ENCODE data around the gene COL6A3. TPM values are rescaled to one million over a fixed set of nuclear protein-coding genes. Genes with fewer than 3 reads are reported as not detected.

Gene COL6A3
- total and polyA plus RNA-seq, 9 of the 15 experiments (the other 6 are each of a cell fraction or from before 2014, with no cell fraction given), result 0.07 to 4.1 (median 1.5) TPM

- Histone ChIP-seq H3K9ac (ENCODE audit: insufficient read depth in 1 of 2, low read depth in 2 of 2, low read length in 2 of 2) (no peak overlapping the region), H3K4me3 (no peak overlapping the region), H3K27me3 (ENCODE audit: control insufficient read depth in 2 of 2, insufficient read depth in 2 of 2, low read length in 2 of 2) (peaks cover 0 to 42% of the 10 kb centered on the region in 2 experiments; a peak in 4 of 5 replicates), H3K4me1 (replicated peaks in 1 of 2; ENCODE audit: control insufficient read depth in 2 of 2, insufficient read depth in 2 of 2, low read length in 2 of 2) (no peaks in the 10 kb centered on the region), H3K9me3 (replicated peaks; ENCODE audit: control insufficient read depth, insufficient read depth, low read depth, low read length) (no peaks in the 10 kb centered on the region), H3K4me2 (ENCODE audit: insufficient read depth, low read length) (no peak overlapping the region), H3K27ac (ENCODE audit: extremely low read depth, low read depth, low read length) (no peak overlapping the region), H4K20me1 (replicated peaks; ENCODE audit: control insufficient read depth, insufficient read depth, low read length) (no peaks in the 10 kb centered on the region), H2AFZ (ENCODE audit: low read depth, low read length) (no peak overlapping the region), H3K9me1 (ENCODE audit: control insufficient read depth, insufficient read depth, low read length) (no peaks in the 10 kb centered on the region), H3K36me3 (ENCODE audit: control insufficient read depth, insufficient read depth, low read length) (no peaks in the 10 kb centered on the region), H3K79me2 (ENCODE audit: control insufficient read depth, insufficient read depth, low read length) (no peaks in the 10 kb centered on the region)
- BruUV-seq (replicated peaks), result no TSS peak
- in situ Hi-C loops (cut with MboI), result no loop called here
- FAIRE-seq, result no peak
- POLR2A ChIA-PET, result no interaction called here
- ATAC-seq, result no peak
- WGBS (ENCODE audit: insufficient coverage, low coverage, missing lambda C conversion rate), result 16% methylated on average over 21 of the region's 23 CpGs
- CTCF ChIA-PET (ENCODE audit: low intra/inter-chr PET ratio), result no interaction called here
- DNase-seq (ENCODE audit: extremely low read depth in 1 of 4, low spot score in 3 of 4), result no peak
- intact Hi-C loops (cut with micrococcal nuclease), result no loop called here
- no peak for TF ChIP-seq ZNF583 (CRISPR knock-in tag; IDR thresholded peaks at IDR 0.05)
- no peak for TF ChIP-seq KDM4B (IDR thresholded peaks at IDR 0.05; ENCODE audit: borderline replicate concordance in 2 of 2, low read depth in 1 of 2)
- no peak for TF ChIP-seq TOE1 (IDR thresholded peaks at IDR 0.05; ENCODE audit: borderline replicate concordance)
- no peak for TF ChIP-seq TOE1 (CRISPR knock-in tag; IDR thresholded peaks at IDR 0.05; ENCODE audit: borderline replicate concordance, low read depth)
- TF ChIP-seq ZNF592 (IDR thresholded peaks at IDR 0.05), result no peak
- no peak for TF ChIP-seq KAT8 (IDR thresholded peaks at IDR 0.05; ENCODE audit: low read depth)
- TF ChIP-seq DLX4 (CRISPR knock-in tag; IDR thresholded peaks at IDR 0.05), result no peak
- no peak for TF ChIP-seq ZNF717 (CRISPR knock-in tag; IDR thresholded peaks at IDR 0.05)
- no peak for TF ChIP-seq ZNF354B (CRISPR knock-in tag; IDR thresholded peaks at IDR 0.05)
- no peak for TF ChIP-seq PHTF2 (CRISPR knock-in tag; IDR thresholded peaks at IDR 0.05)
These were observed 53.8 kb downstream of the COL6A3 start for GRCh38 chr2:237359894-237360780.

All from K562 (cell line).